GM12872 (cell line): Measurements from ENCODE around the gene FAM114A2.

Experiments used
- TF ChIP-seq, protein P1 (sequence below): IDR thresholded peaks from 3 replicates; pipeline ENCODE4 v1.5.1; 2011; ENCODE audit warnings: low read depth, mild to moderate bottlenecking, low read length, moderate library complexity; ENCODE audit not compliant: insufficient read depth

The FAM114A2 gene

GRCh38 chr5:154038707-154039457 lies at the start of gene FAM114A2, which contains the start of gene MFAP3:
Gene FAM114A2 (minus strand): TSS chr5:154038910. CDS start chr5:154034953, 3,957 bp downstream.
Gene MFAP3 (plus strand): TSS chr5:154038967. CDS start chr5:154049723, 10,756 bp downstream.
- TF ChIP-seq, protein P1, sequence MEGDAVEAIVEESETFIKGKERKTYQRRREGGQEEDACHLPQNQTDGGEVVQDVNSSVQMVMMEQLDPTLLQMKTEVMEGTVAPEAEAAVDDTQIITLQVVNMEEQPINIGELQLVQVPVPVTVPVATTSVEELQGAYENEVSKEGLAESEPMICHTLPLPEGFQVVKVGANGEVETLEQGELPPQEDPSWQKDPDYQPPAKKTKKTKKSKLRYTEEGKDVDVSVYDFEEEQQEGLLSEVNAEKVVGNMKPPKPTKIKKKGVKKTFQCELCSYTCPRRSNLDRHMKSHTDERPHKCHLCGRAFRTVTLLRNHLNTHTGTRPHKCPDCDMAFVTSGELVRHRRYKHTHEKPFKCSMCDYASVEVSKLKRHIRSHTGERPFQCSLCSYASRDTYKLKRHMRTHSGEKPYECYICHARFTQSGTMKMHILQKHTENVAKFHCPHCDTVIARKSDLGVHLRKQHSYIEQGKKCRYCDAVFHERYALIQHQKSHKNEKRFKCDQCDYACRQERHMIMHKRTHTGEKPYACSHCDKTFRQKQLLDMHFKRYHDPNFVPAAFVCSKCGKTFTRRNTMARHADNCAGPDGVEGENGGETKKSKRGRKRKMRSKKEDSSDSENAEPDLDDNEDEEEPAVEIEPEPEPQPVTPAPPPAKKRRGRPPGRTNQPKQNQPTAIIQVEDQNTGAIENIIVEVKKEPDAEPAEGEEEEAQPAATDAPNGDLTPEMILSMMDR = no peak

DNA sequence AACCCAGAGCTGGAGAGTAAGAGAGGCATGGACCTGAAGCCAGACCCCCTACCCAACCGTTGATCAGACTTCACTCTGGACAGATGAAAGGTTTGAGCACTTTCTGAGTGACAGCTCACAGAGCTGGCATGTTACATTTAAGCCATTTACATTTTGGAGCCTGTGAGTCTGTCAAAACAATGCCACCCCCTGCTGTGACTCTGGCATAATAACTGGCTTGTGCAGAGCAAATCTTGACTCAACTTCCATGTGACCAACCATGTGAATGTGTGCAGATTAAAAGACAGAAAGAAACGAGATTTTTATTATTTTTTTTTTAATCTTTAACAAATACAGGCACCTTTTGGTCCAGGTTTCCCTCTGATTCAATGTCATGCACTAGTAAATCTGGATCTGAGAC lies 48.5 kb upstream of the FAM114A2 start:
- TF ChIP-seq, protein P1 = no peak

- TF ChIP-seq, protein P1 = no peak
Measured at GRCh38 chr5:154086641-154087040, 47.9 kb upstream of the FAM114A2 start.

GRCh38 chr5:154086146-154086545 lies 47.4 kb upstream of the FAM114A2 start:
- TF ChIP-seq, protein P1 = no peak

GRCh38 chr5:154084062-154084639 lies 45.4 kb upstream of the FAM114A2 start:
- TF ChIP-seq, protein P1 = no peak

DNA sequence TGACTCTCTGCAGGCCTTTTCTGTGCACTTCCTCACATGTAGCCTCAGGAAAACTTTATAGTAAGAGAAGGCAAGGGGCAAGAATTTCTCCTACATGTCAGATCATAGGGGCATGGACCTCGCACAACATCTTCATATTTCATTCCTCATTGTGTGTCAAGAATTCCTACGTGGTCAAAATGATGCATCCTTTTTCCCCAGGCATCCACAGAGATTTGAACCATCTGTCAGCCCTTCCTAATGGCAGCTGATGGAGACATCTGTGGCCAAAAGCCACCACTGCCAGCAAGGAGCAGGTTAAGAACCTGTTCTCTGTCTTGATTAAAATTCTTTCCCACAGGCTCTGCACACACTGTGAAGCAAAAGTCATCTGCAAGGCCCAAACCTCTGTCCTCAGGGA lies 42.5 kb upstream of the FAM114A2 start:
- TF ChIP-seq, protein P1 = no peak

DNA sequence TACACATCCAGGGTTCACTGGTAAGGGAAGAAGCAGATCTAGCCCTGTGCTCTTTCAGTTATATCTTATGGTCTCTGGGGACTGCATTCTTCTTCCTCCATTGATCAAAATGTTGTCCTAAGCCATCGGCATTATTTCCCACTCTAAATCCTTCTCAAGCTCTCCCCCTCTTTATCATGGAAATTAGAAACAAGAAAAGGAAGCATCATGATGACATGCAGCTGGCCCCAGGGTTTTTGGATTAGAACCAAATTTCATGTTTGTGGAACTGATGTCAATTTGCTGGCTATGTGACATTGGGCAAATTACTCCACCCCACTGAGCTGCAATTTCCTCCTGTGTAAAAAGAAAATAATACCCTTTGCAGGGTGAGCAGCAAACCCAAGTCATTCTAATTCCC lies 39.6 kb upstream of the FAM114A2 start:
- TF ChIP-seq, protein P1 = no peak
